Measurements from ENCODE around the gene FOXL1. TPM values are rescaled to one million over a fixed set of nuclear protein-coding genes. Genes with fewer than 3 reads are reported as not detected.

FOXL1 gene
- total and polyA plus RNA-seq, 2 donors, result 0.19 to 0.62 TPM

DNA sequence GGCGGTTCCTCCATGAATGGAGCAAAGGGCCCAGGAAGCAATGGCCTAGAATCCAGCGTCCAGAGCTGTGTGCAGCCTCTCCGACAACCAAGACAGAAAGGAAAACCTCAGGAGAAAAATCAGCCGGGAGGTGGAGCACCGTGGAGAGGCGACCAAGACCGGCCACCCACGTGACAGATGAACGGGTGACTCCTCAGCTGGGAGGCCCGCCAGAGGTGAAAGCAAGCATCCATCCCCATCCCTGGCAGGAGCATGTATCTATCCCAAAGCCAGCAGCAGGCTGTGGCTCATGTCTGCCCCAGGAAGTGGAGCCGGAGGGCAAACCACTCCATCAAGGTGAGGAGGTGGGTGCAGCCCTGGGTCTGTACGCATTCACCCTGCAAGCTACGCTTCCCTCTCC, 52.1 kb downstream of the FOXL1 start:
- H3K36me3 ChIP-seq (ENCODE audit: control insufficient read depth in 2 of 2, insufficient read depth in 2 of 2, low read length in 1 of 2), result no peaks in the 10 kb centered on the region
- H3K9me3 ChIP-seq (ENCODE audit: control insufficient read depth in 2 of 2, insufficient read depth in 1 of 2, low read length in 1 of 2), result no peaks in the 10 kb centered on the region
- H3K27me3 ChIP-seq (ENCODE audit: control insufficient read depth in 2 of 2, insufficient read depth in 1 of 2, low read length in 1 of 2), result no peaks in the 10 kb centered on the region
- DNase-seq (ENCODE audit: low read depth in 6 of 9, low spot score in 9 of 9), result no peak
- no peak overlapping the region for H3K27ac ChIP-seq (ENCODE audit: low read depth in 1 of 2, low read length in 1 of 2)
- 95% methylated on average over 13 of the region's 13 CpGs for WGBS
- no peak overlapping the region for H3K4me3 ChIP-seq (ENCODE audit: low read length in 2 of 2)
- H3K4me1 ChIP-seq (ENCODE audit: control insufficient read depth in 2 of 2, insufficient read depth in 2 of 2, low read length in 2 of 2), result no peaks in the 10 kb centered on the region

DNA sequence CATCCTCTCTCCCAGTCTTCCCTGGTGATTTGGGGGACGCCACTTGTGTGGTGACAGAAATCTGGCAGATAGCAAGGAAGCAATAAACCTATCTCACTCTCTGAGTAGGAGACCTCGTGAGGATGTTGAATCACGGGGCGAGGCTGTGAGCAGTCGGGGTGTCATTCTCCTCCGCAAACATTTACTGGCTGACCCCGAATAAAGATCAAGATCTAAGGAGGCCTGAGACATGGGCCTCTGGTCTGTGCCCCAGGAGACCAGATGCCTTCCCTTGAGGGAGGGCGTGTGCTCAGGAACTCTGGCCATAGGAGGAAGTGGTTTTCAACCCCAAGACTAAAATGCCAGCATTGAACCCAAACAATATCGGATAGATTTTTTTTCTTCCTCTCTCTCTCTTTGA, 53.1 kb downstream of the FOXL1 start:
- Histone ChIP-seq H3K9me3 (ENCODE audit: control insufficient read depth in 2 of 2, insufficient read depth in 1 of 2, low read length in 1 of 2) (no peaks in the 10 kb centered on the region), H3K27ac (ENCODE audit: low read depth in 1 of 2, low read length in 1 of 2) (no peak overlapping the region), H3K36me3 (ENCODE audit: control insufficient read depth in 2 of 2, insufficient read depth in 2 of 2, low read length in 1 of 2) (no peaks in the 10 kb centered on the region), H3K4me1 (ENCODE audit: control insufficient read depth in 2 of 2, insufficient read depth in 2 of 2, low read length in 2 of 2) (no peaks in the 10 kb centered on the region), H3K27me3 (ENCODE audit: control insufficient read depth in 2 of 2, insufficient read depth in 1 of 2, low read length in 1 of 2) (no peaks in the 10 kb centered on the region), H3K4me3 (ENCODE audit: low read length in 2 of 2) (no peak overlapping the region)
- no peak for DNase-seq (ENCODE audit: low read depth in 6 of 9, low spot score in 9 of 9)
- WGBS, result 51% methylated on average over 9 of the region's 9 CpGs

Other genes starting within 250 kb of the FOXL1 start
- 0.05 TPM for gene FOXF1, start 68.0 kb upstream of the FOXL1 start, total RNA-seq
- 0.55 TPM for gene FOXF1, start 68.0 kb upstream of the FOXL1 start, polyA plus RNA-seq
- gene MTHFSD, start 23.3 kb upstream of the FOXL1 start, total RNA-seq, result 11.0 TPM
- 18.4 TPM for gene MTHFSD, start 23.3 kb upstream of the FOXL1 start, polyA plus RNA-seq
- 0.09 TPM for gene FOXC2, start 11.7 kb upstream of the FOXL1 start, total RNA-seq
- gene FOXC2, start 11.7 kb upstream of the FOXL1 start, polyA plus RNA-seq, result 1.2 TPM

All from thymus (tissue), 11 donors.